ENCODE data around the gene POLR3E.

- no peak for TF ChIP-seq CTCF (conservative IDR thresholded peaks at IDR 0.05)
- no peak for TF ChIP-seq ZFX (IDR thresholded peaks at IDR 0.05)
Measured at GRCh38 chr16:22336581-22336980, 39.4 kb downstream of the POLR3E start.

All from C4-2B (cell line).